CD4-positive, alpha-beta T cell treated with Interleukin-6 at 100 ng/mL for 8 hours (primary cell): ENCODE measurements around the gene LCN15.
"Not testable (repeated sequence)": the region's sequence is repeated elsewhere in the genome, so short reads cannot be mapped to it uniquely, and the experiment has no call there.

Experiments used
- DNase-seq: peaks from one replicate; pipeline ENCODE4 v3.0.0-alpha.2; 2020; ENCODE audit warnings: mixed read lengths, low spot score

LCN15 gene

GRCh38 chr9:136794281-136794999 is 30.1 kb upstream of the LCN15 start:
- DNase-seq = no peak

DNA sequence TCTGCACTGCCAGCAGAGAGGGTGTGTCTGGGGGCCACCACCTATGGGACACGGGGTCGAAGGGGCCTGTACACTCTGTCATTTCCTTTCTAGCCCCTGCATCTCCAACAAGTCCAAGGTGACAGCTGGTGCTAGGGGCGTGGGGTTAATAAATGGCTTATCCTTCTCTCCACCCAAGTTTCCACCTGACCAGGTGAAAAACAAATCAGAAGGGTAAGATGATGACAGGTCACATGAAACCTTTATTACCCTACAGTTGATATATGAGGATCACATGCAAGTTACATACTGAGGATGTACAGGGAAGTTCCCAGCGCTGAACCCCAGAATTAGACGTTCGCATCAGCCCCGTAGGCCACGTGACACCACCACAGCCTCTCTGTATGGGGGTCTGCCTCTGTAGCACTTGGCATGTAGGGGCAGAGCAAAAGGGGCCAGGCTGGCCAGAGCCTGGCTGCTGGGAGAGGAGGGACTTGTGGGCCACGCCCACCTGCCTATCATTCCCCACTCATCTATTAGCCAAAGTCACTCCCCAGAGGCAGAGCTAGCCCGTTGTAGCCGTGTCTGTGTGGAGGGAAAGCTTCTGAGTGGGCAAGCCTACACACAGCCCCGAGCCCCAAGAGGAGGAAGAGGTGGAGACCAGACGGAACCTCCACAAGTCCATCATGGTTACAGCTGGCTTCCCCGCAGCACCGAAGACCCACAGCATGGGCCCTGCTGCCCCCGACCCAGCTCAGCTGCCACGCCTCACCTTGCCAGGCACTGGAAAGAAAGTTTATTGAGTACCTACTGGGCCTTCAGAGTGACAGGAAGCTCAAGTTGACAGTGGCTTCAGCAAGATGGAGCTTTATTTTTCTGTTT is 29.0 kb upstream of the LCN15 start:
- no peak for DNase-seq

GRCh38 chr9:136792321-136793085 is 28.2 kb upstream of the LCN15 start:
- DNase-seq = no peak

- peak; percentile 54 for DNase-seq
Measured at GRCh38 chr9:136791516-136792276, 27.4 kb upstream of the LCN15 start.

- peak; percentile 100 for DNase-seq
Measured at GRCh38 chr9:136790640-136791515, 26.6 kb upstream of the LCN15 start, which contains the start of gene TMEM141. Gene TMEM141 (plus strand): TSS chr9:136791344. CDS start chr9:136791371, 27 bp downstream.

DNA sequence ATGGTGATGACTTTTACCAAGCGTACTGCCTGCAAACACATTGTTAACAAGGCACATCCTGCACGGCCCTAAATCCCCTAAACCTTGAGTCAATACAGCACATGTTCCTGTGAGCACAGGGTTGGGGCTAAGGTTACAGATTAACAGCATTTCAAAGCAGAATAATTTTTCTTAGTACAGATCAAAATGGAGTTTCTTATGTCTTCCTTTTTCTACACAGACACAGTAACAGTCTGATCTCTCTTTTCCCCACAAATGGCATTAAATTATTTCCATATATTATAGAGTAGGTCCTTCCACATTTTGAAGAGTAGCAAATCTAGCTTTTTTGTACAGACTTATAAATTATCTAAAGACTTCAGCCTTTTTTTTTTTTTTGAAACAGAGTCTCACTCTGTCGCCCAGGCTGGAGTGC is 25.2 kb upstream of the LCN15 start:
- DNase-seq = no peak

- not testable (repeated sequence) for DNase-seq
Measured at GRCh38 chr9:136788644-136789522, 24.6 kb upstream of the LCN15 start.

DNA sequence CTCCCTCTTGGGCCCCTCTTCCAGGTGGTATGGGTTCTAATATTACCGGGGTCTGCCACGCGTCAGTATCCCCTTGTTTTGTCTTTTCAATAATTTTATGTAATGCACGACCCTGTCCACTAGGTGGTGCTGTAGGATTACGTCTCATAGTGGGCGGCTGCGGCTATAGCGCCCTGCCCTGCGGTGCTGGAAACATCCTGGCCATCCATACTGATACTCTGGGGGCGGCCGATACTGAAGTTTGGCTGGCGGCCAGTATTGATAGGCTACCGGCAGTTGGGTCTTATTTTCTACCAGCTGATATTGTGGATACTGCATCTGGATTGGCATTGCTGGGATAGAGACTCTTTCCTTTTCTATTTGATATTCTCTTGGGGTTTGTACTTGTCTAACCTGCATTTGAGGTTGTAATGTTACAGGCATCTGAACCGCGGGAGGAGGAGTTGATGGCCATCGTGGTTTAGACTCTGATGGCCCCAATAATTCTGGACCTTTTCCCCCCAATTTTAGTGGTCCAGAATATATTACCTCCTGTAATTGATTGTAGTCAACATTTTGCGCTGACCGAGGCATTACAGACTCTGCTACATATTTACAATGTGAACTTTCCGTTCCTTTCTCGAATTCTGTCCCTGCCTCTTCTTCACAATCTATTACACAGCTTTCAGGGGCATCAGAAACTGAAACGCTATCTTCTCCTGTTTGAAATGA is 23.5 kb upstream of the LCN15 start:
- peak; percentile 73 for DNase-seq

DNA sequence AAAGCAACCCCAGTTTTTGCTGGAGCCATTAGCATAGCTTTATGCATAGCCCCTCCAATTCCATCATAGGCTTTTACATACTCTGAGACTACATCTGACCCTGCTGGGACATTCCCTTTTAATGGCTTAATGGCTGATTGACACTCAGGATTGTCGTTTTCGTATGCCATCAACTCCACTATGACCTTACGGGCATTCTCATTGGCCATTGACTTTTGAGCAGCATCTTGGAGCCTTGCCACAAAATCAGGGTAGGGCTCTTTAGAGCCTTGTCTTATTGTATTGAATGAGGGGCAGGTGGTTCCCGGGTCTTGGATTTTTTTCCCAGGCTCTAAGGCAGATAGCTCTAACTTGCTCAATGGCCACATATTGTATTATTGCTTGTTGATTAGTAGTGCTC is 22.7 kb upstream of the LCN15 start:
- DNase-seq = not testable (repeated sequence)

- DNase-seq = no peak
Measured at GRCh38 chr9:136786451-136786850, 22.1 kb upstream of the LCN15 start.

DNA sequence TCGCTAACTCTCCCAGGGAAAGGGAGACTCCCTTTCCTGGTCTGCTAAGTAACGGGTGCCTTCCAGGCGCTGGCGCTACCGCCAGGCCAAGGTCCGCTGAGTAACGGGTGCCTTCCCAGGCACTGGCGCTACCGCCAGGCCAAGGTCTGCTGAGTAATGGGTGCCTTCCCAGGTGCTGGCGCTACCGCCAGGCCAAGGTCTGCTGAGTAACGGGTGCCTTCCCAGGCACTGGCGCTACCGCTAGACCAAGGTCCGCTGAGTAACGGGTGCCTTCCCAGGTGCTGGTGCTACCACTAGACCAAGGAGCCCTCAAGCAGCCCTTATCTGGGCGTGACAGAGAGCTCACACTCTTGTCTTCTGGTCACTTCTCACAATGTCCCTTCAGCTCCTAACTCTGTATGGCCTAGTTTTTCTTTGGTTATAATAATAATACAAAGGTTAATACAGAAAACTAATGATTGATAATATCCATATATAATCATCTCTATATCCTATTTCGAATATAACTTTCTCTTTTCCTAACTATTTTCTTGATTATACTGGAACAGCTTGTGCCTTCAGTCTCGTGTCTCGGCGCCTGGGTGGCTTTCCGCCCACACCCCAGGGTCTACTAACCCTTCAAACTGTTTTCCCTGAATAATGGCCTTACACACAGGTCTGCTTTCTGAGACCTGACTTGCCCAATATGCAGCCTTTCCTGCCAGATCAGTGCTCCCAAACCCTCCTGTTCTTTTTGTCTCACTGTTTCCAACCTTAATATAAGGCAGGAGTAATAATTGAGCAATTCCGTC is 21.4 kb upstream of the LCN15 start:
- not testable (repeated sequence) for DNase-seq

GRCh38 chr9:136784997-136785361 is 20.7 kb upstream of the LCN15 start:
- DNase-seq = no peak

- DNase-seq = no peak
Measured at GRCh38 chr9:136784249-136784996, 20.1 kb upstream of the LCN15 start.

- no peak for DNase-seq
Measured at GRCh38 chr9:136782452-136782851, 18.1 kb upstream of the LCN15 start.

- no peak for DNase-seq
Measured at GRCh38 chr9:136779808-136780207, 15.5 kb upstream of the LCN15 start.

DNA sequence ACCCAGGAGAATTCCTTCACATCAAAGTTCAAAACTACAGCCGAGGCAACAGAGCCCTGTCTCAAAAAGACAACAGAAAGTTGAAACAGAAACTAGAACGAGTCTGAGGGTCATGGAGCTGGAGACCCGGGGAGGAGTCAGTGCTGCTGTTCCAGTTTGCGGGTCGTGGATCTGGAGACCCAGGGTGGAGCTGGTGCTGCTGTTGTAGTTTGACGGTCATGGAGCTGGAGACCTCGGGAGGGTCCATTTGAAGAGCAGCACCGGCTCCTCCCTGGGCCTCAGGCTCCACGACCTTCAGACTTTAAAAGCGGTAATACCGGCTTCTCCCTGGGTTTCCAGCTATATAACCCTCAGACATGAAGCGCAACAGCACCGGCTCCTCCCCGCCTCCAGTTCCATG is 13.0 kb upstream of the LCN15 start:
- no peak for DNase-seq

- DNase-seq = no peak
Measured at GRCh38 chr9:136776947-136777346, 12.6 kb upstream of the LCN15 start.
